HK-2 (cell line): Measurements from ENCODE around the gene S100A7.
"Not testable (repeated sequence)": the region's sequence is repeated elsewhere in the genome, so short reads cannot be mapped to it uniquely, and the experiment has no call there.

Source experiments
- DNase-seq: peaks from one replicate; pipeline ENCODE4 v3.0.0-alpha.2; 2018; ENCODE audit not compliant: unreplicated experiment

S100A7 gene

DNA sequence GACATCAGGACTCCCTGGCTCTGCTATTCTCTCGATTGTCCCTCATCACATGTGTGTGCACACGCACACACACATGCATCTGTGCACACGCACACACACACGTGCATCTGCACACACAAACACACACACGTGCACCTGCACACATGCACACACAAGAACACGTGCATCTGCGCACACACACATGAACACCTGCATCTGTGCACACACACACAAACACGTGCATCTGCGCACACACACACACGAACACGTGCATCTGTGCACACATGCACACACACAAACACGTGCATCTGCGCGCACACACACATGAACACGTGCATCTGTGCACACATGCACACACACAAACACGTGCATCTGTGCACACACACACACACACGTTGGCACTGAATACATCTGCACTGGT lies 29.4 kb downstream of the S100A7 start:
- DNase-seq, result no peak

DNA sequence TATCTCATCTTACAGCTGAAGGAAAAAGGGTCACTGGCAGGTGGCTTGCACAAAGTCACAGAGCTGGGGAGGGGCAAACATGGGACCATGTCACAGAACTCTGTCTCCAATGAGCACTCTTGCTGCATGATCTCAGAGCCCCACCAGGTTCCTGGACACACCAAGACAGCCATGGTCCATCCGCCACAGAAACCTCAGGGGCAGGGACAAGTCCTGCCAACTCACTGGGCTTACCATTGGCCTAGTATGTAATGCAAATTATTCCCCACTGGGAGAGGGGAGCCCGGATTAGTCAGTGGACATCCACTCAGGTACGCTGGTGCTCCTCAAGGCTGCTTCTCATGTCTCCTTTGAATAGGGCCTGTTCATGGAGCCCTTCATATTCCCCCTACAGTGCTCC lies 29.9 kb downstream of the S100A7 start:
- DNase-seq, result no peak

GRCh38 chr1:153430166-153430553 lies 30.3 kb downstream of the S100A7 start:
- no peak for DNase-seq

GRCh38 chr1:153429266-153430165 lies 30.9 kb downstream of the S100A7 start:
- DNase-seq, result no peak

DNA sequence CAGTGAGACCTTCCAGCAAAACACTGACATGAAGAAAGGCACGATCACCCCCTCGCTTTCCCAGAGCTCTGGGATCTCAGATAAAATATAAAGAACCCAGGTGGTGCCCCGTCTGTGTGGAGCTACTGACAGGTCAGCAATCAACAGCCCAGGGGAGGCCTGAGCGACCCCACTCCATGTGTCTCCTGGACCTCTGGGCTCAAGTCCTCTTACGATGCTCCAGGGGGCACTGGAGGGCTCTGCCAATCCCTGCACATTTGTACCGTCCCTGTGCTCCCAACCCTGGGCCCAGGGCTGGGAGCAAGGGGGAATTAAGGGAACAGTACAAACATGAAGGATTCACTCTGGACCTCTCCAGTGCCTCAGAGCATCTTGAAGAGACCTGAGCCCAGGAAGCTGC lies 31.7 kb downstream of the S100A7 start:
- DNase-seq, result no peak

GRCh38 chr1:153428073-153428638 lies 32.3 kb downstream of the S100A7 start:
- DNase-seq, result no peak

GRCh38 chr1:153426809-153427208 lies 33.6 kb downstream of the S100A7 start:
- no peak for DNase-seq

GRCh38 chr1:153422450-153423068 lies 37.9 kb downstream of the S100A7 start:
- DNase-seq, result peak; percentile 69

DNA sequence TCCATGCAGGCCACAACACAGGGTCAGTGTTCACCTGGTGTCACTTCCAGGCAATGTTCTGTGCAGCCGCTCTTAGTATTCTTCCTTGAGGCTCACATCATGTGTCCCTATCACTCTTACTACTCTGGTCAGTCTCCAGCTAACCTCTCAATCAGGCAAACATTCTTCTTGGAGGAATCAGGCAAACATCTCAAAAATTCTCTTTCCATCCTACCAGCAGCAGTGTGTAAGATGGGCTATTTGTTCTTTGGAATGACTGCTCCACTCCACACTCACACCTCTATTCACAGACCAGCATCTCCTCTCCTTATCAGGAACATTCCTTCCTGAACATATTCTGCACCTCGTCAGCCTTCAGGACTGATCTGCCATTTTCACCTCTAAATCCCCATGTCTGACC lies 40.1 kb downstream of the S100A7 start:
- no peak for DNase-seq

DNA sequence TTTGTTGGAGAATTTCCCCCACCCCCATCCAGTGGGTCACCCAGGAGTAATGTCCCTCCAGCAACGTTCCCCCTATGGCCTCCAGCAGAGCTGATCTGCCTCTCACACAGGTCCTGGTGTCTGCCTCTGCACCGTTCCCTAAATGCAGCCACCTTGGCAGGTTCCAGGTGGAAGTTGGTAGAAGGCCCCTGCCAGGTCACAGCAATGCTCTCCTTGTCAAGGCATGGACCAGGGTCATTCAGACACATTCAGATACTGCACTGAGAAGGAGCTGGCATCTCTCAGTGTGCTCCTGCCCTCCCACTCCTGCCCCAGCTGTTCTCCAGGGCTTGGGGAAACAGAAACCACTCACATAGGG lies 41.0 kb downstream of the S100A7 start:
- not testable (repeated sequence) for DNase-seq

- DNase-seq, result not testable (repeated sequence)
Measured at GRCh38 chr1:153418758-153419435, 41.6 kb downstream of the S100A7 start.

- DNase-seq, result no peak
Measured at GRCh38 chr1:153417136-153417888, 43.1 kb downstream of the S100A7 start.

DNA sequence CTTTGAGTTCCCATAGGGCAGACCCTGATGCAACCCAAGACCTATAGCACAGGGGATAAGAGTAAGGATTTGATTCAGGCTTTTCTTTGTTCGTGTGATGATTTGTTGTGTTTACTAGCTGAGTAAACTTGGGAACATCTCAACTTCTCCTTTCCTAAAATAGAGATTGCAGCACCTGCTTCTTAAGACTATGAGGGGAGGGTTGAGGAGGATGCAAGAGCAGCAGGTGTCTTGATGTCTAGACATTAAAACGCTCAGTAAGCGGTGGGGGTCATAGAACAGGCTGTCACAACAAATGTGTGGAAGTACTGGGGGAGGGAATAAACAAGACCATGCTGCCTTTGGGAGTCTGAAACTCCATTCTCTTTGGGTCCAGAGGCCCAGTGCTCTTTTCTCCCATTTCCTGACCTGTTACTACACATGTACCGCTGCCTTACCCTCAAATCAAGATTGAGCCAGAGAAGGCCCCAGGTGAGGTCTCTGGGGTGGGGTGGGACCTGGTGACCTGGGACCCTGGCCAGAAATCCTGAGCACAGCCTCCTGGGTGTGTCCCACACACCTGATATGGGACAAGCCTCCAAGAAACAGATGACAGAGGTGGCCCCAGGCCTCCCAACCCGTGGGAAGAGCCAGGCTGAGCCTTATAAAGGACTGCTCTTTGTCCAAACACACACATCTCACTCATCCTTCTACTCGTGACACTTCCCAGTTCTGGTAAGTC lies 44.4 kb downstream of the S100A7 start, which contains the start of gene S100A7A:
S100A7A (plus strand) TSS at position 671 of the 721 bp plus-strand sequence. CDS start 1,563 bp downstream, outside the sequence.
- no peak for DNase-seq

- DNase-seq, result not testable (repeated sequence)
Measured at GRCh38 chr1:153413961-153414360, 46.5 kb downstream of the S100A7 start.
